GM12878 (cell line): Measurements from ENCODE around the gene NEAT1. TPM values are rescaled to one million over a fixed set of nuclear protein-coding genes. Genes with fewer than 3 reads are reported as not detected.

ENCODE experiments used
- ATAC-seq: fragments of 200-7000 bp; cut with Tn5 transposase; 3 replicates; pipeline ENCODE4 v1.9.1; 2020; ENCODE audit warnings: mild to moderate bottlenecking, moderate library complexity
- BruUV-seq: library from RNA; stranded (reverse); fragments of 400-500 nt; replicated peaks from 2 replicates; lab custom pipeline; 2021; lab: Mats Ljungman, UMichigan
- CTCF ChIA-PET: fragments of 300-600 bp; sonication (Branson Sonifier 250); formaldehyde crosslinking; extraction: SDS; loops from one replicate; lab custom pipeline; 2021; ENCODE audit warnings: inconsistent platforms; lab: Yijun Ruan, JAX
- POLR2A ChIA-PET: fragments of 350-600 bp; formaldehyde crosslinking; extraction: SDS; loops from one replicate; lab custom pipeline; 2021; ENCODE audit warnings: inconsistent platforms; lab: Charles Lee
- RAD21 ChIA-PET: fragments of 300-600 bp; sonication (Branson Sonifier 250); formaldehyde crosslinking; loops from one replicate; lab custom pipeline; 2023; ENCODE audit warnings: antibody characterized with exemption; ENCODE audit not compliant: unreplicated experiment; lab: Charles Lee
- SMC1A ChIA-PET: fragments of 300-600 bp; sonication (Branson Sonifier 250); formaldehyde crosslinking; loops from one replicate; lab custom pipeline; 2023; ENCODE audit not compliant: unreplicated experiment, uncharacterized antibody; lab: Charles Lee
- DNase-seq: peaks from one replicate; pipeline ENCODE4 v3.0.0-alpha.2; 2011; ENCODE audit warnings: low read depth, low spot score
- FAIRE-seq: peaks from 3 replicates; lab custom pipeline; 2011; peaks lifted over from hg19 to GRCh38; lab: Jason Lieb, UNC
- H2AFZ ChIP-seq: 2 replicates; pipeline ENCODE4 v1.6.0; 2011; ENCODE audit warnings: low read depth, low read length, control low read depth; ENCODE audit not compliant: control insufficient read depth
- H3K27ac ChIP-seq: 2 replicates; pipeline ENCODE4 v1.5.1; 2011; ENCODE audit warnings: control low read depth; ENCODE audit not compliant: control insufficient read depth, insufficient read depth
- H3K27me3 ChIP-seq, 2 experiments: replicated peaks in 1 of 2; 2 replicates each; pipeline versions ENCODE4 v1.6.0 to v1.6.1; 2011; ENCODE audit warnings: low read length in 1 of 2; ENCODE audit not compliant: control insufficient read depth in 2 of 2, insufficient read depth in 2 of 2
- H3K36me3 ChIP-seq, 2 experiments: 2 replicates each; pipeline ENCODE4 v1.5.1; 2011; ENCODE audit warnings: low read length in 1 of 2; ENCODE audit not compliant: control insufficient read depth in 2 of 2, insufficient read depth in 2 of 2
- H3K4me1 ChIP-seq: 2 replicates; pipeline ENCODE4 v1.6.1; 2011; ENCODE audit warnings: mild to moderate bottlenecking, low read length, moderate library complexity, mixed read lengths; ENCODE audit not compliant: control insufficient read depth, insufficient read depth
- H3K4me2 ChIP-seq: 2 replicates; pipeline ENCODE4 v1.6.0; 2011; ENCODE audit warnings: control low read depth; ENCODE audit not compliant: control insufficient read depth, insufficient read depth
- H3K4me3 ChIP-seq: fragments of 200-600 bp; sonication (generic); 2 replicates; pipeline ENCODE4 v1.5.1; 2016
- H3K79me2 ChIP-seq: 2 replicates; pipeline ENCODE4 v1.6.0; 2011; ENCODE audit warnings: low read length; ENCODE audit not compliant: control insufficient read depth, insufficient read depth
- H3K9ac ChIP-seq: 2 replicates; pipeline ENCODE4 v1.8.0; 2011; ENCODE audit warnings: low read length, control low read depth, mixed read lengths; ENCODE audit not compliant: control insufficient read depth, insufficient read depth
- H3K9me3 ChIP-seq: replicated peaks from 3 replicates; pipeline ENCODE4 v1.5.1; 2011; ENCODE audit warnings: mild to moderate bottlenecking, low read length; ENCODE audit not compliant: control insufficient read depth, insufficient read depth
- H4K20me1 ChIP-seq: 2 replicates; pipeline ENCODE4 v1.6.0; 2011; ENCODE audit not compliant: control insufficient read depth, insufficient read depth
- CBX3 ChIP-seq: fragments of 200-600 bp; sonication (generic); IDR thresholded peaks from 2 replicates; pipeline ENCODE4 v1.6.1; 2016; ENCODE audit warnings: low read depth, borderline replicate concordance
- E2F4 ChIP-seq: IDR thresholded peaks from 2 replicates; pipeline ENCODE4 v1.6.1; 2012; ENCODE audit warnings: low read depth, low read length, improper control_type of control experiment
- NFYA ChIP-seq: IDR thresholded peaks from 2 replicates; pipeline ENCODE4 v1.6.1; 2011; ENCODE audit warnings: low read depth, mild to moderate bottlenecking, low read length, improper control_type of control experiment, borderline replicate concordance
- POLR2A ChIP-seq: IDR thresholded peaks from 2 replicates; pipeline ENCODE4 v1.6.1; 2011; ENCODE audit warnings: low read depth, mild to moderate bottlenecking, low read length
- WGBS: methylation state at CpG from one replicate; pipeline ENCODE4 v1.1.6; 2016; ENCODE audit warnings: low lambda C conversion rate; ENCODE audit not compliant: insufficient replicate concordance, insufficient coverage; ENCODE audit errors: missing lambda C conversion rate; 5-methylcytosine and 5-hydroxymethylcytosine counted together
- in situ Hi-C: fragments of 300-500 bp; cut with MboI; formaldehyde crosslinking; loops from 9 replicates; pipeline ENCODE4 v1.14.3; 2018; ENCODE audit warnings: mixed read lengths
- intact Hi-C: fragments of 100-400 bp; cut with micrococcal nuclease; formaldehyde crosslinking; loops from one replicate; pipeline ENCODE4 v1.14.2; 2022; ENCODE audit not compliant: unreplicated experiment
- polyA plus RNA-seq, 11 experiments: library from polyadenylated mRNA; depleted of rRNA in 4 of 11; unstranded in 6 of 11; stranded (reverse) in 5 of 11; fragments of >200 nt; fragmentation: Nextera tagmentation in 4 of 11; fragmentation: Illumina TruSeq in 1 of 11; extraction: Ambion mirVana in 4 of 11; extraction: Trizol in 1 of 11; gene quantifications; 1 replicate in 1 of 11; 2 replicates in 10 of 11; pipeline versions ENCODE4 v1.2.1 to v1.2.3, GENCODE V29; 2011 to 2016; ENCODE audit warnings: inconsistent platforms in 2 of 11, missing spikeins in 2 of 11, low read depth in 1 of 11
- total RNA-seq, 4 experiments: library from RNA; depleted of rRNA in 3 of 4; stranded (reverse); fragments of >200 nt in 3 of 4; fragmentation: Illumina TruSeq in 1 of 4; extraction: Trizol in 1 of 4; gene quantifications; 2 replicates each; pipeline versions ENCODE4 v1.2.1 to v1.2.3, GENCODE V29; 2013 to 2021

The NEAT1 gene
- total and polyA plus RNA-seq, 10 of the 15 experiments (the other 5 are each of a cell fraction or from before 2014, with no cell fraction given) = 13.6 to 328 (median 69.4) TPM

GRCh38 chr11:65396769-65397745 is 25.5 kb upstream of the NEAT1 start:
- no peak for FAIRE-seq
- CTCF ChIA-PET = no interaction called here
- H3K9ac ChIP-seq = no peak overlapping the region
- no TSS peak for BruUV-seq
- H2AFZ ChIP-seq = no peak overlapping the region
- H3K9me3 ChIP-seq = no peaks in the 10 kb centered on the region
- in situ Hi-C loops (no loop called here), intact Hi-C loops (no loop called here)
- no peak for DNase-seq
- RAD21 ChIA-PET = no interaction called here
- POLR2A ChIA-PET = interaction anchor here (0.6 kb wide), 1 partner anchor 121 kb away, joined by 6 read pairs; no protein-coding TSS in a partner anchor
- TF ChIP-seq CBX3 = no peak
- TF ChIP-seq POLR2A = 0 out of 2 replicates have a peak, but pooled peaks have one; percentile 33
- TF ChIP-seq NFYA = no peak
- no peak for TF ChIP-seq E2F4
- no peaks in the 10 kb centered on the region for H3K27me3 ChIP-seq
- no peaks in the 10 kb centered on the region for H3K4me1 ChIP-seq
- 93% methylated on average over 33 of the region's 38 CpGs for WGBS
- no peak overlapping the region for H3K27ac ChIP-seq
- ATAC-seq = no peak
- peaks cover 10 to 44% of the 10 kb centered on the region in 2 experiments for H3K36me3 ChIP-seq
- H3K4me2 ChIP-seq = no peak overlapping the region
- H3K79me2 ChIP-seq = no peaks in the 10 kb centered on the region
- H3K4me3 ChIP-seq = no peak overlapping the region
- H4K20me1 ChIP-seq = no peaks in the 10 kb centered on the region
- SMC1A ChIA-PET = no interaction called here
